ENCODE data around the gene S100B. TPM values are rescaled to one million over a fixed set of nuclear protein-coding genes. Genes with fewer than 3 reads are reported as not detected.

S100B gene
- total RNA-seq, 1 donor from 2014 or later, result 1,180 TPM

GRCh38 chr21:46551636-46552241 lies 53.1 kb downstream of the S100B start:
- ATAC-seq (peak; percentile 50), DNase-seq (ENCODE audit: low spot score) (peak; percentile 63)
- intact Hi-C loops (cut with DNase I), result no loop called here

DNA sequence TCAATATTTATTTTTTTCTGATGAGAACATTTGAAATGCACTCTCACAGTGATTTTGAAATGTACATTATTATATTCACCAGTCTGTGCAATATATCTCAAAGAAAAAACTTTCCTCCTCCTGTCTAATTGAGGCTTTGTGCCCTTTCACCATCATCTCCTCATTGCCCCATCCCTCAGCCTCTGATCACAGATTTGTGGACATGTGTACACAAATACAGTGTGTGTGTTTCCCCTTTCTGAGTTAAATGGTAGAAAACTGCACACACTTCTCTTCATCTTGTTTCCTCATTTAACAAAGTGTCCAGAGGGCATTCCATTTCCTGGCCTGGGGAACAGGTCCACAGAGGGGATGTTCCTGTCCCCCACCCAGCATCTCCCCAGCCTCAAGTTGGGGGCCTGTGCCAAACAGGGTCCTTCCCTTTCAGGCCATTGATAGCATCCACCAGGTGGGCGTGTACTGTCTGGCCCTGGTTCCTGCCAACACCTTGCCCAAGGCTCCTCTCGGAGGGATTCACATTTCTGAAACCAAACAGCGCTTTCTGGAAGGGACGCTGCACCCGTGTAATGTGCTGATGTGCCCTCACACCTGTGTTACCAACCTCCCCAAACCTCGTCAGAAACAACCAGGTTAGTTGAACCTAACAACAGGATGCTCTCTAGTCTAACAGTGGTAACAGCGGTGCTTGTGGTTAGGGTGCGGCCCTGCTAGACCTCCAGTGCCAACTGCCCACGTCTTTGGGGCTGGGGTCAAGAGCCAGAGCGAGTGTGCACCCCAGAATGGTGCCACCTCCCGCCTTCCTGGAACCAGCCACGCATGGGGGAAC lies 54.6 kb downstream of the S100B start:
- ATAC-seq, result no peak
- peak; percentile 55 for DNase-seq (ENCODE audit: low spot score)
- intact Hi-C loops (cut with DNase I), result no loop called here

- no peak for ATAC-seq
- DNase-seq (ENCODE audit: low spot score), result peak; percentile 50
- intact Hi-C loops (cut with DNase I), result no loop called here
Observed at GRCh38 chr21:46549650-46550049, 55.2 kb downstream of the S100B start.

Other genes with a start within 250 kb of the S100B start
- 73.7 TPM for gene DIP2A, start 146.2 kb downstream of the S100B start, total RNA-seq
- 178 TPM for gene PRMT2, start 30.6 kb upstream of the S100B start, total RNA-seq